HG03103 (cell line): ENCODE results near the gene RAB8A.
"Not testable (repeated sequence)": the region's sequence is repeated elsewhere in the genome, so short reads cannot be mapped to it uniquely, and the experiment has no call there.

ENCODE experiments used
- ATAC-seq: cut with Tn5 transposase; IDR thresholded peaks from one replicate; pipeline ENCODE4 v1.9.1; 2021; ENCODE audit warnings: low read depth; ENCODE audit not compliant: unreplicated experiment

The RAB8A gene

GRCh38 chr19:16077984-16078758, 33.5 kb upstream of the RAB8A start:
- ATAC-seq, result no peak

- no peak for ATAC-seq
Measured at GRCh38 chr19:16078759-16079707, 32.7 kb upstream of the RAB8A start.

- no peak for ATAC-seq
Measured at GRCh38 chr19:16084067-16084685, 27.5 kb upstream of the RAB8A start.

GRCh38 chr19:16085115-16085514, 26.6 kb upstream of the RAB8A start:
- ATAC-seq, result no peak

- ATAC-seq, result not testable (repeated sequence)
Measured at GRCh38 chr19:16087404-16087803, 24.3 kb upstream of the RAB8A start.

- ATAC-seq, result no peak
Measured at GRCh38 chr19:16087940-16088339, 23.7 kb upstream of the RAB8A start.

GRCh38 chr19:16088351-16089009, 23.2 kb upstream of the RAB8A start:
- ATAC-seq, result no peak

- ATAC-seq, result no peak
Measured at GRCh38 chr19:16089010-16089846, 22.5 kb upstream of the RAB8A start.

- ATAC-seq, result no peak
Measured at GRCh38 chr19:16091546-16092475, 19.9 kb upstream of the RAB8A start.

GRCh38 chr19:16094360-16095070, 17.2 kb upstream of the RAB8A start:
- ATAC-seq, result no peak

- no peak for ATAC-seq
Measured at GRCh38 chr19:16095071-16095571, 16.6 kb upstream of the RAB8A start.

- ATAC-seq, result no peak
Measured at GRCh38 chr19:16096280-16096855, 15.3 kb upstream of the RAB8A start.

- no peak for ATAC-seq
Measured at GRCh38 chr19:16098416-16098768, 13.3 kb upstream of the RAB8A start.

GRCh38 chr19:16098821-16099220, 12.9 kb upstream of the RAB8A start:
- no peak for ATAC-seq

GRCh38 chr19:16099314-16099965, 12.2 kb upstream of the RAB8A start:
- ATAC-seq, result not testable (repeated sequence)

GRCh38 chr19:16100524-16100923, 11.2 kb upstream of the RAB8A start:
- ATAC-seq, result no peak

GRCh38 chr19:16104722-16105121, 7.0 kb upstream of the RAB8A start:
- ATAC-seq, result no peak
